NB4 (cell line): Measurements from ENCODE around the gene NTN1.

Experiments used
- DNase-seq: peaks from one replicate; pipeline ENCODE4 v3.0.0; 2010; ENCODE audit warnings: low read depth
- H3K4me3 ChIP-seq: one replicate; pipeline ENCODE4 v1.5.1; 2011; ENCODE audit warnings: mild to moderate bottlenecking, low read depth, low read length, moderate library complexity
- MYC ChIP-seq: IDR thresholded peaks from 2 replicates; pipeline ENCODE4 v1.6.1; 2011; ENCODE audit warnings: low read depth, low read length
- POLR2A ChIP-seq: IDR thresholded peaks from 2 replicates; pipeline ENCODE4 v1.6.1; 2011; ENCODE audit warnings: mild to moderate bottlenecking; ENCODE audit not compliant: insufficient read length; ENCODE audit errors: extremely low read depth
- TF ChIP-seq, protein P1 (sequence below): IDR thresholded peaks from 2 replicates; pipeline ENCODE4 v1.6.1; 2011; ENCODE audit warnings: low read depth, low read length
- TF ChIP-seq, protein P2 (sequence below): IDR thresholded peaks from one replicate; pipeline ENCODE4 v1.5.1; 2012; ENCODE audit warnings: low read depth, low read length

The NTN1 gene

DNA sequence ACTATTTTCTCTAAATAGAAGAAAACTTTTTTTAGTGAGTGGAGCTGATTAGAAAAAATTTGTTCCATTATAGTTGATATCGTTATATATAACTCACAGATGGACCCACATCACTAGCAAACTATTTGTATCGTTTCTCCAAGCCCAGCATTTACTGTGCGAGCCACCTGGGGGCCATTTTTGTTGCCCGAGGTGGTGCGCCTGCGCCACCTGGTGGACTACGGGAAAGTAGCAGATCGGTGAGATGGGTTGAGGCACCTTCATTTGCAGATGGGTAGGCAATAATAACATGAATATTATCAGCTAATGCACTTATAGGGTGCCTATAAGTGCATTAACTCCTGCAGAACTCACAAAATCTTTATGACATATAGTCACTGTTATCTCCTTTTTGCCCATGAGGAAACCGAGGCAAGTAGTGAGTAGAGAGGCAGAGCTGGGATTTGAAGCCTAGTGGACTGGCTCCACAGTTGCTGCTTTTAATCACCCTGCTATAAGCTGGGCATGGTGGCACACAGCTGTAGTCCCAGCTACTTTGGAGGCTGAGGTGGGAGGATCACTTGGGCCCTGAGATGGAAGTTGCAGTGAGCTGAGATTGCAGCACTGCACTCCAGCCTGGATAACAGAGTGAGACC lies 23.2 kb upstream of the NTN1 start:
- TF ChIP-seq, protein P1, sequence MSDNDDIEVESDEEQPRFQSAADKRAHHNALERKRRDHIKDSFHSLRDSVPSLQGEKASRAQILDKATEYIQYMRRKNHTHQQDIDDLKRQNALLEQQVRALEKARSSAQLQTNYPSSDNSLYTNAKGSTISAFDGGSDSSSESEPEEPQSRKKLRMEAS = no peak
- TF ChIP-seq, protein P2, sequence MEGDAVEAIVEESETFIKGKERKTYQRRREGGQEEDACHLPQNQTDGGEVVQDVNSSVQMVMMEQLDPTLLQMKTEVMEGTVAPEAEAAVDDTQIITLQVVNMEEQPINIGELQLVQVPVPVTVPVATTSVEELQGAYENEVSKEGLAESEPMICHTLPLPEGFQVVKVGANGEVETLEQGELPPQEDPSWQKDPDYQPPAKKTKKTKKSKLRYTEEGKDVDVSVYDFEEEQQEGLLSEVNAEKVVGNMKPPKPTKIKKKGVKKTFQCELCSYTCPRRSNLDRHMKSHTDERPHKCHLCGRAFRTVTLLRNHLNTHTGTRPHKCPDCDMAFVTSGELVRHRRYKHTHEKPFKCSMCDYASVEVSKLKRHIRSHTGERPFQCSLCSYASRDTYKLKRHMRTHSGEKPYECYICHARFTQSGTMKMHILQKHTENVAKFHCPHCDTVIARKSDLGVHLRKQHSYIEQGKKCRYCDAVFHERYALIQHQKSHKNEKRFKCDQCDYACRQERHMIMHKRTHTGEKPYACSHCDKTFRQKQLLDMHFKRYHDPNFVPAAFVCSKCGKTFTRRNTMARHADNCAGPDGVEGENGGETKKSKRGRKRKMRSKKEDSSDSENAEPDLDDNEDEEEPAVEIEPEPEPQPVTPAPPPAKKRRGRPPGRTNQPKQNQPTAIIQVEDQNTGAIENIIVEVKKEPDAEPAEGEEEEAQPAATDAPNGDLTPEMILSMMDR = peak; percentile 73
- DNase-seq = peak; percentile 59
- no peak overlapping the region for H3K4me3 ChIP-seq

DNA sequence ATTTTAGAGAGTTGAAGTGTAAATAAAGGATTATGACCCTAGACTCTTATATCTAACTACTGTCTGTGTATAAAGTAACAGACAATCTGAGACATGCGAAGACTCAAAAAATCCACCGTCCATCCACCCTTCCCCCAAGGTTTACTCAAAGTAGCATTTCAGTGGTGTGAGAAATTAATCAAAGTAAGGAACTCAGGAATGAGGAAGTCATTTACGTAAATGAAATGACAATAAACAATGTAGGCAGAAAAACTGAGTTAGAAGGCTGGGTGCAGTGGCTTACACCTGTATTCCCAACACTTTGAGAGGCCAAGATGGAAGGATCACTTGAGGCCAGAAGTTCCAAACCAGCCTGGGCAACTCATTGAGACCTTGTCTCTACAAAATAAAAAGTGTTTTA lies 19.8 kb upstream of the NTN1 start:
- no peak overlapping the region for H3K4me3 ChIP-seq
- TF ChIP-seq POLR2A = no peak
- TF ChIP-seq MYC = no peak
- TF ChIP-seq, protein P2 = no peak
- TF ChIP-seq, protein P1 = no peak
- DNase-seq = no peak

DNA sequence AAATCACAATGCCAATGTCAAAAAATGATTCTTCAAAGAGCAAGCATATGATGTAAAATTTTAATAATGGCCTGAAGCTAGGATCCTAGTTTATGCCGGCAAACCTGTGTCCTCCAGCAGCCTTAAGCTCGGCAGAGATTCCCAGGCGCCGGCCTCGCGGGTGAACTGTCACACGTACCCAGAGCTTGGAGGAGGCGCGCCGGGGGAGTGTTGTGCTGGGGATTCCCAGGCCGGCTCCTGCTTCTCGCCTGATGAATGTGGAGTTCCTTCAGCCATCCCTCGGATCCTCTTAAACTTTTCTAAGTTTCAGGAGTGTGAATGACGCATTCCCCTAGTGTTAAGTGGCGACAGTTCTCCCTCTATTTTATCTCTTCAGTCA lies 19.1 kb upstream of the NTN1 start:
- no peak overlapping the region for H3K4me3 ChIP-seq
- DNase-seq = no peak
- TF ChIP-seq, protein P1 = no peak
- TF ChIP-seq, protein P2 = no peak
- no peak for TF ChIP-seq POLR2A
- TF ChIP-seq MYC = no peak

DNA sequence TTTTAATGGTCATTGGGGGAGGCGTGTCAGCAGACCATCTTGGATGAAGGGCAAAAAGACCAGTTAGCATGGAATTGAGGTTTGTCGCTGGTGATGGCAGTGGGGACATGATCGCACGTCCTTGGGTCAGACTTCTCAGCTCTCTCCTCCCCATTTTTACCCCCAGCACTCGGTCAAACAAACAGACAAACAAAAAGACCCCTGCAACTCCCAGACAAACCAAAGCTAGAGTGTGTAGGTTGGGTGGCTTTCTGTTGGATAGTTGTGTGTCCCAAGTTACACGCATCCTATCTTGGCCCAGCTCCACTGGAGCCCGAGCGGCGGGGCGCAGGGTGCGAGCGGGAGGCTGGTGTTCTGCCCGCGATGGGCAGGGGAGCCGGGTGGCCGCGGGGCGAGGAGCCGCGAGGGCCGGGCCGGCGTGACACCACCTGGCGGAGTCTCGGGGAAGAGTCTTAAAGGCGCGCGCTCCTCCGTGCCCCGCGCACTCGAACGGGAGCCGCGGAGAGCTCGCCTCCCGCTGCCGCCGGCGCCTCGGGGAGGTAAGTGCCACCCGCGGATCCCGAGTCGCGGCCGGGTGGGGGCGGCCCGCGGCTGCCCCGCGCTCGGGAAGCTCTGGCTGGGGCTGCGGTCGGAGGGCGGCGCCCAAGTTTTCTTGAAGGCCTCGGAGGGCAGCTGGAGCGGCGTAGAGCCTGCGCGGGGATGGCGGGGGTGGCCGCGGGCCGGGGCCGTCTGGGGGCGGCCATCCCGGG lies 18.5 kb upstream of the NTN1 start:
- H3K4me3 ChIP-seq = no peak overlapping the region
- TF ChIP-seq, protein P1 = no peak
- TF ChIP-seq, protein P2 = no peak
- TF ChIP-seq POLR2A (no peak), MYC (no peak)

DNA sequence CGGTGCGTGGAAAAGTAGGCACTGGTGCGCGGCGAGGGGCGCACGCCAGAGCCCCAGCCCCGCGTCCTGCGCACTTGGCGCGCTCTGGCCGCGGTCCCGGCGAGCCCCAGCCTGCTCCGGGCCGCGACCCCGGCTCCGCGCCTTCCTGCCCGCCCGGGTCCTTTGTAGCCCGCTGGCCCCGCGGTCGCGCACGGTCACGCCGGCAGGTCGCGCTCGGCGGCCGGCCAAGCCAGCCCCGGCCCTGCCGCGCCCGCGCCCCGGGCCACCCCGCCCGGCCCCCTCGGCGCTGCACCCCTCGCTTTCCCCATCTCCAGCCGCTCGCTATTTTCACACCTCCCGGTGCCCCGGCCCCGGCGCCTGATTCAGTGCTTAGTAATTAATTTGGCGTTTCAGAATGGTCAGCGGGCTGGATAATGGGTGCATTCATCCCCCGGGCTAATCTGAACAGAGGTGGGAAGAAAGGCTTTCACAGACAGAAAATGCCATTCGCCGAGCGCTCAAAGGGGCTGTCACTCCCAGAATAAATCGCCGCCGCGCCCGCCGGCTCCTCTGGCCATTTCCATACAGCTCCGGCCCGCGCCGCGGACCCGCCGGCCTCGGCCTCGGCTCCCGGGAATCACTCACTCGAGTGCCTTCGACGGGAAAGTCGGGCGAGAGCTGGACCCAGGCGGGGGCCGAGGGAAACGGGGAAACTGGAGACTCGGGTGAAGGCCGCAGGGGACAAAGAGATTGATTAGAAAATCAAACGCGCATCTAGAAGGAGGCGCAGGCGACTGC lies 17.8 kb upstream of the NTN1 start:
- TF ChIP-seq, protein P2 = no peak
- TF ChIP-seq MYC = no peak
- no peak for TF ChIP-seq POLR2A
- TF ChIP-seq, protein P1 = no peak
- H3K4me3 ChIP-seq = no peak overlapping the region
- DNase-seq = no peak

More for the DNA sequence above, 18.5 kb upstream of the NTN1 start:
- no peak for DNase-seq
